MCF 10A (cell line): ENCODE data around the gene CENPV. TPM values are rescaled to one million over a fixed set of nuclear protein-coding genes. Genes with fewer than 3 reads are reported as not detected.

ENCODE experiments used
- BruUV-seq: library from RNA; stranded (reverse); fragments of 400-500 nt; replicated peaks from 2 replicates; lab custom pipeline; 2021; lab: Mats Ljungman, UMichigan
- CTCF ChIA-PET: fragments of 300-600 bp; sonication (Branson Sonifier 250); formaldehyde crosslinking; extraction: SDS; loops from one replicate; lab custom pipeline; 2021; ENCODE audit warnings: antibody characterized with exemption, inconsistent platforms; lab: Yijun Ruan, JAX
- POLR2A ChIA-PET: fragments of 300-600, 350-650 bp; sonication (Branson Sonifier 250); formaldehyde crosslinking; extraction: SDS; loops from one replicate; lab custom pipeline; 2020; ENCODE audit warnings: antibody characterized with exemption, inconsistent platforms; lab: Yijun Ruan, JAX
- DNase-seq: peaks from one replicate; pipeline ENCODE4 v3.0.0-alpha.2; 2018; ENCODE audit not compliant: unreplicated experiment
- H3K27ac Mint-ChIP-seq: one replicate; pipeline ENCODE4 v1.8.0; 2022; ENCODE audit warnings: mild to moderate bottlenecking, low read depth, mixed read lengths; ENCODE audit not compliant: unreplicated experiment
- H3K27me3 Mint-ChIP-seq: one replicate; pipeline ENCODE4 v1.8.0; 2022; ENCODE audit warnings: mixed read lengths; ENCODE audit not compliant: insufficient read depth, unreplicated experiment
- H3K36me3 Mint-ChIP-seq: one replicate; pipeline ENCODE4 v1.8.0; 2022; ENCODE audit warnings: mild to moderate bottlenecking, moderate library complexity, mixed read lengths; ENCODE audit not compliant: insufficient read depth, unreplicated experiment
- H3K4me1 Mint-ChIP-seq: one replicate; pipeline ENCODE4 v1.8.0; 2022; ENCODE audit warnings: mixed read lengths; ENCODE audit not compliant: insufficient read depth, unreplicated experiment
- H3K4me3 Mint-ChIP-seq: one replicate; pipeline ENCODE4 v1.8.0; 2022; ENCODE audit warnings: mild to moderate bottlenecking, moderate library complexity, mixed read lengths; ENCODE audit not compliant: unreplicated experiment
- H3K9me3 Mint-ChIP-seq: one replicate; pipeline ENCODE4 v1.8.0; 2022; ENCODE audit warnings: mixed read lengths; ENCODE audit not compliant: unreplicated experiment
- intact Hi-C: fragments of 100-400 bp; cut with micrococcal nuclease; formaldehyde crosslinking; loops from 2 replicates; pipeline ENCODE4 v1.14.1; 2022
- total RNA-seq: library from RNA; stranded (reverse); gene quantifications from 2 replicates; pipeline ENCODE4 v1.2.3, GENCODE V29; 2022
- TF ChIP-seq, protein P1 (sequence below): fragments of 200-600 bp; IDR thresholded peaks from one replicate; pipeline ENCODE4 v1.8.0; 2022; ENCODE audit warnings: antibody characterized with exemption, mild to moderate bottlenecking; ENCODE audit not compliant: unreplicated experiment

CENPV gene
- total RNA-seq, 1 experiment from 2014 or later, result 22.4 TPM

DNA sequence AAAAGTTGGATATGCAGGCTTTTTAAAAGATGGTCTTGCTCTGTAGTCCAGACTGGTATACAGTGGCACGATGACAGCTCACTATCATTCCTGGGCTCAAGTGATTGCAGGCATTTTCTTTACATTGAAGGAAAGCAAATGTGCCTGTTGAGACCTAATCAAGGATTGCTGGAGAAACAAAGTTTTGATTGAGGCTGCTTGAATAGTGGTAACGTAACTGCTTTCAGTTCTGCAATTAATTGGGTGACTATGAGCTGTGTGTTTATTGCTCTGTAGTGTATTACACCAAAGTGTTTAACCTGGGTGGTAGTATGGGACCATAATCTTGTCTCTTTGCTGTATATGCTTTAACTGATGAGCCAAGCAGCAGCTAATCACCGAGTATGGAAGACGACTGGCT, 29.9 kb upstream of the CENPV start:
- TF ChIP-seq, protein P1, sequence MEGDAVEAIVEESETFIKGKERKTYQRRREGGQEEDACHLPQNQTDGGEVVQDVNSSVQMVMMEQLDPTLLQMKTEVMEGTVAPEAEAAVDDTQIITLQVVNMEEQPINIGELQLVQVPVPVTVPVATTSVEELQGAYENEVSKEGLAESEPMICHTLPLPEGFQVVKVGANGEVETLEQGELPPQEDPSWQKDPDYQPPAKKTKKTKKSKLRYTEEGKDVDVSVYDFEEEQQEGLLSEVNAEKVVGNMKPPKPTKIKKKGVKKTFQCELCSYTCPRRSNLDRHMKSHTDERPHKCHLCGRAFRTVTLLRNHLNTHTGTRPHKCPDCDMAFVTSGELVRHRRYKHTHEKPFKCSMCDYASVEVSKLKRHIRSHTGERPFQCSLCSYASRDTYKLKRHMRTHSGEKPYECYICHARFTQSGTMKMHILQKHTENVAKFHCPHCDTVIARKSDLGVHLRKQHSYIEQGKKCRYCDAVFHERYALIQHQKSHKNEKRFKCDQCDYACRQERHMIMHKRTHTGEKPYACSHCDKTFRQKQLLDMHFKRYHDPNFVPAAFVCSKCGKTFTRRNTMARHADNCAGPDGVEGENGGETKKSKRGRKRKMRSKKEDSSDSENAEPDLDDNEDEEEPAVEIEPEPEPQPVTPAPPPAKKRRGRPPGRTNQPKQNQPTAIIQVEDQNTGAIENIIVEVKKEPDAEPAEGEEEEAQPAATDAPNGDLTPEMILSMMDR, result no peak
- Mint-ChIP-seq H3K4me3 (peak overlapping the region; percentile 89), H3K36me3 (peaks cover 43% of the 10 kb centered on the region), H3K4me1 (peaks cover 31% of the 10 kb centered on the region), H3K27me3 (no peaks in the 10 kb centered on the region), H3K9me3 (no peaks in the 10 kb centered on the region), H3K27ac (no peak overlapping the region)
- ChIA-PET CTCF (interaction anchor here (0.6 to 3.8 kb wide), 5 partner anchors 19 to 139 kb away, joined by 3 to 18 read pairs (median 5); no protein-coding TSS in a partner anchor), POLR2A (interaction anchor here (1.0 to 7.7 kb wide), 5 partner anchors 10 to 57 kb away, joined by 3 to 238 read pairs (median 10); no protein-coding TSS in a partner anchor)
- no peak for DNase-seq
- no TSS peak for BruUV-seq
- intact Hi-C loops, result loop anchor here (10.0 kb wide), 1 partner anchor 202 kb away; no protein-coding TSS in a partner anchor

DNA sequence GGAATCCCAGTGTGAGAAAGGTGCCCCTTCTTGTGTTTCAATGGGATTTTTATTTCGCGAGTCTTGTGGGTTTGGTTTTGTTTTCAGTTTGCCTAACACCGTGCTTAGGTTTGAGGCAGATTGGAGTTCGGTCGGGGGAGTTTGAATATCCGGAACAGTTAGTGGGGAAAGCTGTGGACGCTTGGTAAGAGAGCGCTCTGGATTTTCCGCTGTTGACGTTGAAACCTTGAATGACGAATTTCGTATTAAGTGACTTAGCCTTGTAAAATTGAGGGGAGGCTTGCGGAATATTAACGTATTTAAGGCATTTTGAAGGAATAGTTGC, 28.2 kb upstream of the CENPV start:
- peaks cover 32% of the 10 kb centered on the region for H3K4me1 Mint-ChIP-seq
- H3K9me3 Mint-ChIP-seq, result no peaks in the 10 kb centered on the region
- peak overlapping the region; percentile 89 for H3K4me3 Mint-ChIP-seq
- no peaks in the 10 kb centered on the region for H3K27me3 Mint-ChIP-seq
- DNase-seq, result no peak
- no TSS peak for BruUV-seq
- intact Hi-C loops, result loop anchor here (2.0 to 10.0 kb wide), 2 partner anchors 57 to 203 kb away; no protein-coding TSS in a partner anchor
- CTCF ChIA-PET, result interaction anchor here (0.6 to 3.8 kb wide), 2 partner anchors 18 to 23 kb away, joined by 3 to 18 read pairs; no protein-coding TSS in a partner anchor
- H3K27ac Mint-ChIP-seq, result peak overlapping the region; percentile 100
- TF ChIP-seq, protein P1, result no peak
- peaks cover 43% of the 10 kb centered on the region for H3K36me3 Mint-ChIP-seq
- POLR2A ChIA-PET, result interaction anchor here (0.9 to 7.7 kb wide), 13 partner anchors 8 to 232 kb away, joined by 3 to 238 read pairs (median 8); partner anchors contain the start of genes CENPV and PIGL

- POLR2A ChIA-PET, result interaction anchor here (0.7 to 7.7 kb wide), 26 partner anchors 9 to 662 kb away, joined by 3 to 238 read pairs (median 4); partner anchors contain the start of genes CENPV, NCOR1, PIGL and ZNF624
- TF ChIP-seq, protein P1, result no peak
- CTCF ChIA-PET, result interaction anchor here (0.6 to 3.8 kb wide), 2 partner anchors 17 to 22 kb away, joined by 3 to 18 read pairs; no protein-coding TSS in a partner anchor
- peak; percentile 96 for DNase-seq
- H3K9me3 Mint-ChIP-seq, result no peaks in the 10 kb centered on the region
- H3K36me3 Mint-ChIP-seq, result peaks cover 43% of the 10 kb centered on the region
- intact Hi-C loops, result loop anchor here (2.0 to 10.0 kb wide), 2 partner anchors 58 to 204 kb away; no protein-coding TSS in a partner anchor
- no TSS peak for BruUV-seq
- H3K27ac Mint-ChIP-seq, result peak within 1 kb of the TSS; percentile 100
- peak within 1 kb of the TSS; percentile 89 for H3K4me3 Mint-ChIP-seq
- no peaks in the 10 kb centered on the region for H3K27me3 Mint-ChIP-seq
- H3K4me1 Mint-ChIP-seq, result peaks cover 32% of the 10 kb centered on the region
Observed at GRCh38 chr17:16380640-16381495, 27.6 kb upstream of the CENPV start, which contains the start of gene UBB. TSS of gene UBB (plus strand) at chr17:16381091. CDS start at chr17:16381908, 817 bp downstream.

DNA sequence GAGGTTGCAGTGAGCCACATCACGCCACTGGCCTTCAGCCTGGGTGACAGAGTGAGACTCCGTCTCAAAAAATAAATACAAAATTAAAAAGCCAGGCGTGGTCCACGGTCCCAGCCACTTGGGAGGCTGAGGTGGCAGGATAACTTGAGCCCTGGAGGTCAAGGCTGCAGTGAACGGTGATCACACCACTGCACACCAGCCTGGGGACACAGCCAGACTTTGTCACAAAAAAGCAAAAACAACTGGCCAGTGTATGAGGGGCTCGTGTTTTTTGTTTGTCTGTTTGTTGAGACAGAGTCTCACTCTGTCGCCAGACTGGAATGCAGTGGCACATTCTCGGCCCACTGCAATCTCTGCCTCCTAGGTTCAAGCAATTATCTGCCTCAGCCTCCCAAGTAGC, 26.4 kb upstream of the CENPV start:
- ChIA-PET POLR2A (interaction anchor here (0.8 to 7.7 kb wide), 10 partner anchors 7 to 663 kb away, joined by 3 to 238 read pairs (median 10); partner anchors contain the start of genes NCOR1 and PIGL), CTCF (interaction anchor here (0.7 to 8.0 kb wide), 3 partner anchors 15 to 155 kb away, joined by 3 to 64 read pairs (median 6); no protein-coding TSS in a partner anchor)
- H3K9me3 Mint-ChIP-seq, result no peaks in the 10 kb centered on the region
- no peaks in the 10 kb centered on the region for H3K27me3 Mint-ChIP-seq
- intact Hi-C loops, result loop anchor here (2.0 to 10.0 kb wide), 2 partner anchors 59 to 205 kb away; no protein-coding TSS in a partner anchor
- no peak overlapping the region for H3K4me3 Mint-ChIP-seq
- TF ChIP-seq, protein P1, result no peak
- DNase-seq, result no peak
- H3K36me3 Mint-ChIP-seq, result peaks cover 42% of the 10 kb centered on the region
- BruUV-seq, result no TSS peak
- peaks cover 32% of the 10 kb centered on the region for H3K4me1 Mint-ChIP-seq
- H3K27ac Mint-ChIP-seq, result no peak overlapping the region
